Ovary (tissue), 9 donors: ENCODE measurements around the gene PDZRN3. TPM values are rescaled to one million over a fixed set of nuclear protein-coding genes. Genes with fewer than 3 reads are reported as not detected.

Experiments used
- DNase-seq, 5 donors: peaks; one replicate each; pipeline ENCODE4 v3.0.0-alpha.2; 2019 to 2020
- H3K27ac ChIP-seq, 2 donors: fragments of 200-600 bp; one replicate each; pipeline versions ENCODE4 v1.5.1 to v1.8.0; 2019 to 2022
- H3K27me3 ChIP-seq: fragments of 200-600 bp; one replicate; pipeline ENCODE4 v1.8.0; 2022
- H3K36me3 ChIP-seq: fragments of 200-600 bp; sonication (generic); one replicate; pipeline ENCODE4 v1.5.1; 2019
- H3K4me1 ChIP-seq: one replicate; pipeline ENCODE4 v1.8.1; 2013; ENCODE audit warnings: mild to moderate bottlenecking, moderate library complexity; ENCODE audit not compliant: insufficient read depth
- H3K4me3 ChIP-seq: fragments of 200-600 bp; sonication (generic); one replicate; pipeline ENCODE4 v1.5.1; 2017
- H3K9me3 ChIP-seq, 2 donors: fragments of 200-600 bp in 1 of 2; sonication (generic) in 1 of 2; one replicate each; pipeline versions ENCODE4 v1.5.1 to v1.8.1; 2013 to 2019; ENCODE audit warnings: mild to moderate bottlenecking in 1 of 2, moderate library complexity in 1 of 2
- CTCF ChIP-seq, 3 donors: fragments of 450-650 bp in 2 of 3; fragments of 200-600 bp in 1 of 3; IDR thresholded peaks; one replicate each; pipeline versions ENCODE4 v1.5.1 to v1.8.0; 2016 to 2022; ENCODE audit warnings: antibody characterized with exemption in 3 of 3, mild to moderate bottlenecking in 1 of 3
- EP300 ChIP-seq: sonication (generic); formaldehyde crosslinking; IDR thresholded peaks from one replicate; pipeline ENCODE4 v1.6.1; 2017; ENCODE audit warnings: antibody characterized with exemption
- POLR2A ChIP-seq: fragments of 450-650 bp; IDR thresholded peaks from one replicate; pipeline ENCODE4 v1.6.1; 2017; ENCODE audit warnings: antibody characterized with exemption, mild to moderate bottlenecking, moderate library complexity
- WGBS, 3 donors: extraction: QIAGEN DNeasy Blood & Tissue Kit in 1 of 3; methylation state at CpG; one replicate each; pipeline versions ENCODE4 v1.1.5 to v1.1.7; 2013 to 2017; 5-methylcytosine and 5-hydroxymethylcytosine counted together
- intact Hi-C, 4 donors: fragments of 100-400 bp; cut with DNase I; formaldehyde crosslinking; loops; one replicate each; pipeline versions ENCODE4 v1.11.0 to v1.15.1; 2022 to 2023
- polyA plus RNA-seq, 2 donors: library from polyadenylated mRNA; stranded (reverse); fragments of 200-250 nt in 1 of 2; fragments of 350-450 nt in 1 of 2; fragmentation: Illumina TruSeq in 1 of 2; extraction: RNeasy Lipid Tissue Mini Kit (QIAGEN cat#74804) in 1 of 2; gene quantifications; one replicate each; pipeline ENCODE4 v1.2.3, GENCODE V29; 2013 to 2014
- total RNA-seq, 7 donors: library from RNA; depleted of rRNA in 2 of 7; stranded (reverse); fragments of >200 nt in 2 of 7; fragmentation: NEBNext Ultra II Directional in 3 of 7; extraction: Animal tissue kit (Norgen Biotek cat#: 25700) in 3 of 7; gene quantifications; one replicate each; pipeline versions ENCODE4 v1.1.0 to v1.2.4, GENCODE V29; 2016 to 2023
- donor health status: DM: no; HTN: no; CAD: no; lungs with moderate emphysema.
- donor health status: DM: no; HTN: no; CAD: no.
- donor health status: Bipolar disorder and iron deficiency.
- donor health status: DM: yes; HTN: yes; CAD: no.
- donor health status: DM: no; HTN: no; CAD: no.
- donor health status: DM: yes; HTN: yes; CAD: no.

PDZRN3 gene
- total and polyA plus RNA-seq, 9 donors = 68.1 to 161 (median 102) TPM

- 71 to 82% (median 79%) methylated on average over 2 of the region's 2 CpGs for WGBS, 3 donors
- intact Hi-C loops = no loop called here
- H3K36me3 ChIP-seq = no peaks in the 10 kb centered on the region
- H3K27ac ChIP-seq = no peak overlapping the region
- H3K9me3 ChIP-seq = no peaks in the 10 kb centered on the region
- DNase-seq = no peak
- peaks cover 2% of the 10 kb centered on the region for H3K4me1 ChIP-seq
- no peak for TF ChIP-seq EP300
- no peak overlapping the region for H3K4me3 ChIP-seq
- H3K27me3 ChIP-seq = no peaks in the 10 kb centered on the region
These were observed 243.2 kb downstream of the PDZRN3 start for GRCh38 chr3:73381551-73381950.

- no peaks in the 10 kb centered on the region for H3K27me3 ChIP-seq
- H3K4me3 ChIP-seq = no peak overlapping the region
- no peak for DNase-seq
- no peaks in the 10 kb centered on the region for H3K9me3 ChIP-seq
- H3K36me3 ChIP-seq = no peaks in the 10 kb centered on the region
- peaks cover 2% of the 10 kb centered on the region for H3K4me1 ChIP-seq
- TF ChIP-seq CTCF (IDR thresholded peaks at IDR 0.05) = no peak
- no peak for TF ChIP-seq EP300
- TF ChIP-seq POLR2A = no peak
- H3K27ac ChIP-seq = no peak overlapping the region
- intact Hi-C loops = no loop called here
- WGBS, 3 donors = 76 to 91% (median 80%) methylated on average over 15 of the region's 15 CpGs
These were observed 243.8 kb downstream of the PDZRN3 start for GRCh38 chr3:73380735-73381532.

- H3K9me3 ChIP-seq = no peaks in the 10 kb centered on the region
- H3K36me3 ChIP-seq = no peaks in the 10 kb centered on the region
- intact Hi-C loops = no loop called here
- peaks cover 2% of the 10 kb centered on the region for H3K4me1 ChIP-seq
- no peaks in the 10 kb centered on the region for H3K27me3 ChIP-seq
- no peak overlapping the region for H3K27ac ChIP-seq
- no peak for TF ChIP-seq EP300
- TF ChIP-seq POLR2A = no peak
- TF ChIP-seq CTCF (IDR thresholded peaks at IDR 0.05) = no peak
- DNase-seq = no peak
- no peak overlapping the region for H3K4me3 ChIP-seq
- WGBS, 3 donors = 48 to 54% (median 53%) methylated on average over 2 of the region's 2 CpGs
These were observed 245.3 kb downstream of the PDZRN3 start for GRCh38 chr3:73379465-73379864.

- Histone ChIP-seq H3K4me3 (no peak overlapping the region), H3K4me1 (peaks cover 2% of the 10 kb centered on the region), H3K27me3 (no peaks in the 10 kb centered on the region), H3K36me3 (no peaks in the 10 kb centered on the region), H3K9me3 (no peaks in the 10 kb centered on the region), H3K27ac (no peak overlapping the region)
- no peak for DNase-seq
- TF ChIP-seq POLR2A (no peak), EP300 (no peak), CTCF (IDR thresholded peaks at IDR 0.05) (no peak)
- intact Hi-C loops = no loop called here
- 20 to 29% (median 25%) methylated on average over 2 of the region's 2 CpGs for WGBS, 3 donors
These were observed 246.5 kb downstream of the PDZRN3 start for GRCh38 chr3:73378207-73378606.

GRCh38 chr3:73365756-73366397 lies 258.9 kb downstream of the PDZRN3 start:
- Histone ChIP-seq H3K36me3 (no peaks in the 10 kb centered on the region), H3K27me3 (no peaks in the 10 kb centered on the region), H3K4me3 (no peak overlapping the region), H3K9me3 (no peaks in the 10 kb centered on the region), H3K4me1 (no peaks in the 10 kb centered on the region), H3K27ac (no peak overlapping the region)
- intact Hi-C loops = no loop called here
- no peak for TF ChIP-seq EP300
- no peak for TF ChIP-seq CTCF (IDR thresholded peaks at IDR 0.05)
- TF ChIP-seq POLR2A = no peak
- 62 to 67% (median 66%) methylated on average over 12 of the region's 12 CpGs for WGBS, 3 donors
- DNase-seq = peak; percentile 60 to 81 (median 73)
